DMS153 treated with DMSO at 0.1 percent for 48 hours (cell line): ENCODE measurements around the gene CLEC4M.
"Not testable (repeated sequence)": the region's sequence is repeated elsewhere in the genome, so short reads cannot be mapped to it uniquely, and the experiment has no call there.

ENCODE experiments used
- DNase-seq: peaks from one replicate; lab custom pipeline; 2025; ENCODE audit not compliant: unreplicated experiment; lab: John Stamatoyannopoulos, UW

CLEC4M gene

GRCh38 chr19:7801020-7801570, 38.1 kb downstream of the CLEC4M start:
- DNase-seq, result no peak

DNA sequence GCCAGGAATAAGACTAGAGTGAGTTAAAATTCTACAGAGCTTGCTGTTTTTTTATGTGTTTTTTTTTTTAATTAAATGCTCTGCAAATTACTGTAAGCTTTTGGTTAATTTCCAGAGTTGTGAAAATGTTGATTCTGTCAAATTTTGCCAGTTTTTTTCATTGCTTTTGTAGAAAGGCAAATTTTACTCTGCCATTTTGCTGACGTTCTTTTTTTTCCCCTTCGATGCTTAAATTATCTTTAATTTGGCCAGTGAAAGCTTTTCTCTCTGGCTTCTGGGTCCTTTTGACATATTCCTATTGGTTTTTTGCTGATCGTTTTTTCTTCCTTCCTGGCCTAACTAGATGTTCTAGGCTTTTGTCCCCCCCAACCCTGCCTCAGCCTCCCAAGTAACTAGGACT, 43.2 kb downstream of the CLEC4M start:
- no peak for DNase-seq

DNA sequence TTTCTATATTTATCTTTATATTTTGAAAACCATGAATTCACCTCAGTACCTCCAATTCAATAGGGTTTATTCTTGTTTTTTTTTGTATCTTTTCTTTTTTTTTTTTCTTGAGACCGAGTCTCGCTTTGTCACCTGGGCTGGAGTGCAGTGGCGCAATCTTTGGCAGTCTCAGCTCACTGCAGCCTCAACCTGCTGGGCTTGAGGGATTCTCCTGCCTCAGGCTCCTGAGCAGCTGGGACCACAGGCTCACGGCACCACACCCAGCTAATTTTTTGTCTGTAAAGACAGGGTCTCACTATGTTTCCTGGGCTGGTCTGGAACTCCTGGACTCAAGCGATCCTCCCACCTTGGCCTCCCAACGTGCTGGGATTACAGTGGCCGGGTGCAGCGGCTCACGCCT, 43.8 kb downstream of the CLEC4M start:
- DNase-seq, result no peak

DNA sequence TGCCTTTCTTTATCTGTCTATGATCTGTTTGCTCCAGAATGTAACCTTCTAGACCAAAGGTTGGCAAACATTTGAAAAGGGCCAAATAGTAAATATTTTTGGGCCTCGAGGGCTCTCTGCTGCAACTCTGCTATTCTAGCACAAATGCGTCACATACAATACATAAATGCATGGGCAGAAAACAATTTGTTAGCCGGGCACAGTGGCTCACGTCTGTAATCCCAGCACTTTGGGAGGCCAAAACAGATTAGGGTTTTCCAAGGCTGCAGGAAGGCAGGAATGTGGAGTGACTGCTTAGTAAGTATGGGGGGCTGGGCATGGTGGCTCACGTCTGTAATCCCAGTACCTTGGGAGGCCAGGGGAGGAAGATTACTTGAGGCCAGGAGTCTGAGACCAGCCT, 45.1 kb downstream of the CLEC4M start:
- no peak for DNase-seq

GRCh38 chr19:7811989-7812388, 48.9 kb downstream of the CLEC4M start:
- DNase-seq, result no peak

DNA sequence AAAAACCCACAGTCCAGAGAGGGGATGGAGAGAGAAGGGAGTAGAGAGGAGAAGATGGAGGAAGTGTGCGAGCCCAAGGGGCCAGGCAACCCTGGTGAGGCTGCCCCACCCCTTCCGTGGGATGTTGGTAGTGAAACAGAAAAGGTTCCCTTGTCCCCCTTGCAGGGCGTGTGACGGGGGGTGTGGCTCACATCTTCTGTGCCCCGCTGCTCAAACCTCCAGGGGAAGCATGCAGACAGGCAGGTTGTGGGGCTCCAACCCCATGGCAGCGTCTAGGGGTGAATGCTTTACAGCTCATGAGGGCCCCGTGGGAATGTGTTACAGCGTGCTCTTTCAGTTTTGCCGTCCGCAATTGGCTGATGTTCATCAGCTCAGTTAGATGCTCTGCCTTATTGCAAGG, 52.3 kb downstream of the CLEC4M start:
- no peak for DNase-seq

DNA sequence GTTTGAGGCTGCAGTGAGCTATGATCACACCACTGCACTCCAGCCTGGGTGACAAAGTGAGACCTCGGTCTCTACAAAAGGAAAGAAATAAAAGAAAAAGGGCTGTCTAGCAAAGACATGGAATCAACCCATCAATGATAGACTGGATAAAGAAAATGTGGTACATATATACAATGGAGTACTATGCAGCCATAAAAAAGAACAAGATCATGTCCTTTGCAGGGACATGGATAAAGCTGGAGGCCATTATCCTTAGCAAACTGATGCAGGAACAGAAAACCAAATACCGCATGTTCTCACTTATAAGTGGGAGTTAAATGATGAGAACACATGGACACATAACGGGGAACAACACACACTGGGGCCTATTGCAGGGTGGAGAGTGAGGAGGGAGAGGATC, 53.0 kb downstream of the CLEC4M start:
- DNase-seq, result not testable (repeated sequence)

DNA sequence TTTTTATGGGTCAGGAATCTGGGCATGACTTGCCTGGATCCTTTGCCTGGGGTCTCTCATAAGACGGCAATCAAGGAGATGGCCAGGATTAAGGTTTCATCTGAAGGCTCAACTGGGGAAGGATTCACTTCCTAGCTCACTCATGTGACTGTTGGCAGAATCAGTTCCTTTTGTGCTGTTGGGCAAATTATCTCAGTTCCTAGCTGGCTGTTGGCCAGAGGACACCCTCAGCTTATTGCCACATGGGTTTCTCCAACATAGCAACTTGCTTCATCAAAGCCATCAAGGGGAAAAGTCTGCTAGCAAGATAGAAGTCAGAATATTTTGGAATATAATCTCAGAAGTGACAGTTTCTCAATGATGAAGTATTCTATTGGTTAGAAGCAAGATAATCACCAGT, 54.8 kb downstream of the CLEC4M start:
- DNase-seq, result no peak

DNA sequence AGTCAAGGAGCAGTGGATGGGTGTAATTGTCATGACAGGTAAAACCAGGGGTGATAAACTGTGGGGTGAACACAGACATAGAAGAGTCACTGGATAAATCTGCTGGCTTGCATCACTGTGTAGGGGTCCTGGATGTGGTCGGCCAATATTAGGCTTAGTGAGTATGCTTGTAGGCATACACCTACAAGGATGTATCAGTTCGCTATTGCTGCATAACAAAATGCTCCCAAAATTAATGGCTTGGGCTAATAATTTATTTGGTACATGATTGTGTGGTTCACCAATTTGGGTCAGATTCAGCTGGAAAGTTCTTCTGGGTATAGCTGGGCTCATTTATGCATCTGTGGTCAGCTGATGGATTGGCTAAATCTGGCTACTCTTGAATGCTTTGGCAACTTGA, 55.8 kb downstream of the CLEC4M start:
- no peak for DNase-seq
